GM19438 (cell line): Measurements from ENCODE around the gene RNF7.
"Not testable (repeated sequence)": the region's sequence is repeated elsewhere in the genome, so short reads cannot be mapped to it uniquely, and the experiment has no call there.

ENCODE experiments used
- ATAC-seq: cut with Tn5 transposase; IDR thresholded peaks from one replicate; pipeline ENCODE4 v1.9.1; 2021; ENCODE audit warnings: low read depth; ENCODE audit not compliant: unreplicated experiment

The RNF7 gene

GRCh38 chr3:141738022-141738890 is at the start of gene RNF7:
Gene RNF7 (plus strand): TSS chr3:141738298. CDS start chr3:141738342, 44 bp downstream.
- peak; percentile 85 for ATAC-seq

GRCh38 chr3:141690431-141691072 is 47.5 kb upstream of the RNF7 start:
- no peak for ATAC-seq

DNA sequence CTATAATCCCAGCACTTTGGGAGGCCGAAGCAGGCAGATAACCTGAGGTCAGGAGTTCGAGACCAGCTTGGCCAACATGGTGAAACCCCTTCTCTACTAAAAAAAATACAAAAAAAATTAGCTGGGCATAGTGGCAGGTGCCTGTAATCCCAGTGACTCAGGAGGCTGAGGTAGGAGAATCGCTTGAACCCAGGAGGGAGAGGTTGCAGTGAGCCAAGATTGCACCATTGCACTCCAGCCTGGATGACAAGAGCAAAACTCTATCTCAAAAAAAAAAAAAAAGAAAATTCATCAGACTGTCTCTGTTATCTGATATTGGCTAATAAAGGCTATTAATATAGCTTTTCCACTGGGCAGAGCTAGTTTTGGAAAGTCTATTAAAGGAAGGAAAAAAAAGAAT is 46.6 kb upstream of the RNF7 start:
- ATAC-seq = not testable (repeated sequence)

GRCh38 chr3:141692973-141693372 is 45.1 kb upstream of the RNF7 start:
- not testable (repeated sequence) for ATAC-seq

DNA sequence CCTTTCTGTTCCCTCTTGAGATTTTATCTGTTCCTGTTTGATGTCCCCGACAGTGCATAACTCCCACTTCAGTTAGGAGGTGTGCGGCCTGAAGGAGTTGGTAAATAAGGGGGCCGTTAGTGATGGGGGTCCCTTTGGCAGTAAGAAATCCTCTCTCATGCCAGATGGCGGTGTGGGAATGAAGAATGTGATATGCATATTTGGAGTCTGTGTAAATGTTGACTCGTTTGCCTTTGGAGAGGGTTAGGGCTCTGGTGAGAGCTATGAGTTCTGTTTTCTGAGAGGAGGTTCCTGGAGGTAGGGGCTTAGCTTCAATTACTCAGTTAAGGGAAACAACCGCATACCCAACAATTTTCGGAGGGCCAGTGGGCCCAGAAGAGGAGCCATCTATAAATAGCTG is 38.8 kb upstream of the RNF7 start:
- ATAC-seq = no peak

DNA sequence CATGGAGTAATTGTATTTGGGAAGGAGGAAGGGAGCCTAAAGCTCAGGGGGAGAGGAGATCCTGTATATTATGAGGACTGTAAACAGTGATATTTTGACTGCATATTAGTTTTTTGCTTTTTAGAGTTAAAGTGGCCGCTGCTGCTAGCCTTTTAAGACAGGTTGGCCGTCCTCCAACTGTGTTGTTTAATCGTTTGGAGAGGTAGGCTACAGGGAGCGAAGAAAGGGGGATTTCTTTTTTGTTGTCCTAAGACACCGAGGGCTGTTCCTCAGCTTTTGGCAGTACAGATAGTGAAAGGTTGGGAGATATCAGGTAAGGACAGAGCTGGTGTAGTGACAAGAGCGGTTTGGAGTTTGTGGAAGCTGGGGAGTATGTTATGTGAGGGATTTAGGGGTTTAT is 38.2 kb upstream of the RNF7 start:
- no peak for ATAC-seq

DNA sequence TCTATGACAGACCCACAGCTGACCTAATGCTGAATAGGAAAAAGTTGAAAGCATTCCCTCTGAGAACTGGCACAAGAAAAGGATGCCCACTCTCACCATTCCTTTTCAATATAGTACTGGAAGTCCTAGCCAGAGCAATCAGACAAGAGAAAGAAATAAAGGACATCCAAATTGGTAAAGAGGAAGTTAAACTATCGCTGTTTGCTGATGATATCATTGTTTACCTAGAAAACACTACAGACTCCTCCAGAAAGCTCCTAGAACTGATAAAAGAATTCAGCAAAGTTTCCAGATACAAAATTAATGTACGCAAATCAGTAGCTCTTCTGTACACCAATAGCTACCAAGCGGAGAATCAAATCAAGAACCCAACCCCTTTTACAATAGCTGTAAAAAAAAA is 34.7 kb upstream of the RNF7 start:
- not testable (repeated sequence) for ATAC-seq

DNA sequence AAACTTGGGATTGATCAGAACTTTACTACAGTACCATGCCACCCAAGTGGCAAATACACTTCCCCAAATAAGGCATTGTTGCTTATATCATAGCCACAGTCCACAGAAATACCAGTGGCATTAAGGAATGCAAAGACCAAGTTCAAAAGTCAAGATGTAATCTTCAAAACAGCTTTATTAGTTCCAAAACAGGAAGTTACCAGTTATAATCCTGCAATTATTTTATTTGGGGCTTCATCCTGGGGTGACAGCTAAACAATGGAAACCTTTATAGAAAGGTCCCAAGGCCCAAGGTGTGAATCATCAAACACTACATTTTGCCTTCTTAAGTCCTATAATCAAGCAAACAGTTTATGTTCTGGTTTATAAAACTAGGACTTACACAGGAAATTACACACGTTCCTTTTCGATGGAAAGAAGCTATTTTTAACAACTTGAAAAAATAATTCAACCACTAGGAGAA is 30.3 kb upstream of the RNF7 start:
- no peak for ATAC-seq

- ATAC-seq = no peak
Measured at GRCh38 chr3:141708367-141708766, 29.7 kb upstream of the RNF7 start.

- no peak for ATAC-seq
Measured at GRCh38 chr3:141709126-141709770, 28.9 kb upstream of the RNF7 start.

- no peak for ATAC-seq
Measured at GRCh38 chr3:141710121-141710520, 28.0 kb upstream of the RNF7 start.

GRCh38 chr3:141710888-141711616 is 27.0 kb upstream of the RNF7 start:
- ATAC-seq = no peak

DNA sequence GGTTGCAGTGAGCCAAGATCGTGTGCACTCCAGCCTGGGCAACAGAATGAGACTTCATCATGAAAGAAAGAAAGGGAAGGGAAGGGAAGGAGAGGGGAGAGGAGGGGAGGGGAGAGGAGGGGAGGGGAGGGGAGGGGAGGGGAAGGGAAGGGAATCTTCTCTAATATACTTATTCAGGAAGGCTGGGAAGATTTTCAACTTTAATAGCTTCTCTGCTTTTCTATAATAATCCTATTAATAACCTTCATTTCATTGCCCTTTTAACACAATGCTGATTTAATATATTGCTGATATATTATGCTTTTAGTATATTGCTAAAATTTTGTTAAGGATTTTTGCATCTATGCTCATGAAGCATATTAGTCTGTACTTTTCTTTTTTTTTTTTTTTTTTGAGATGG is 23.4 kb upstream of the RNF7 start:
- no peak for ATAC-seq

DNA sequence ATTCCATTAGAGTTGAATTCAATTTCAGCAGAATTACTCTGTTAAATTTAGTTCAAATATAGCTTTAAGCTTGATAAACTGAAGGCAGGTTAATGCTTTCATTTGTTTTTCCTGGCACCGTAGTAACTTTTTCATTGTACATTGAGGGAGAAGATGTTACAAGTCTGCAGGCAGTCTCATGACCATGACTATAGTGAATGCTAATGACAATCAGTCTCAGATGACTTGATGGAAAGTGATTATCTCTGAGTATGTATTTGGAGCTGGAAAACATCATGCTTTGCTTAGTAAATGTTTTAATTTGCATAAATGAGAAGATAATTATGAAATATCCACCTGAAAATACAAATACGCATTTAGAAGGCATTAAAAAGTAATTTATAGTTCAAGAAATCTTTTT is 16.0 kb upstream of the RNF7 start:
- no peak for ATAC-seq

DNA sequence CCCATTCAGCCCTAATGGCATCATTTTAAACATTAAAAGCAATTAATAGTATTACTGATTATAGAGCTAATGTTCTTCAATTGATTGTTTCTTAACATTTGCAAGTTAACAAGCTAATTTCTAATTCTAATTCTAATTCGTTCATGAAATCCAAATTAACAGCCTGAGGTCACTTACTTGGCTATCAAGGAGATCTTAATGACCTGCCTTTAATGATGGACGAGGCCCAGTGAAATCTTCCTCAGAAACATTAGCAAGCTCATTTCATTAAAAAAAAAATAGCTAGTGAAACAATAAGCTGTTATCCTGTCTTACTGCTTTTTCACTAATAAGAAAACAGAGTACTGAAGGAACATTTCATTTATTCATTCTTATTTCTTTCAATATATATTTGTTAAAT is 15.4 kb upstream of the RNF7 start:
- no peak for ATAC-seq

DNA sequence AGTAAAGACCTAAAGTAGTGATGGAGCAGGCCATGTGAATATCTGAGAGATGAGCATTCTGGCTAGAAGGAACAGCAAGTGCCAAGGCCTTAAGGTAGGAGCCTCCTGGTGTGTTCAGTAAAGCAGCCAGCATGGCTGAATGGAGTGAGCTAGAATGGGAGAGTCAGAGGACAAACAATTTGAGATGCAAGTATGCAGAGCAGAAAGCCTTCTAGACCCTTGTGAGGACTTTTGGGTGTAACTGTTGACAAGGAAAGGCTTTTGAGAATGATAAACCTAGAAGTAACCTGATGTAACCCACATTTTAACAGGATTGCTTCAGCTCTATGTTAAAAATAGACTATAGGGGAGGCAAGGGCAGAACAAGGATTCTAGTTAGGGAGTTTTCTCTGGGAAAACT is 14.8 kb upstream of the RNF7 start:
- no peak for ATAC-seq

- ATAC-seq = no peak
Measured at GRCh38 chr3:141724186-141724585, 13.9 kb upstream of the RNF7 start.

DNA sequence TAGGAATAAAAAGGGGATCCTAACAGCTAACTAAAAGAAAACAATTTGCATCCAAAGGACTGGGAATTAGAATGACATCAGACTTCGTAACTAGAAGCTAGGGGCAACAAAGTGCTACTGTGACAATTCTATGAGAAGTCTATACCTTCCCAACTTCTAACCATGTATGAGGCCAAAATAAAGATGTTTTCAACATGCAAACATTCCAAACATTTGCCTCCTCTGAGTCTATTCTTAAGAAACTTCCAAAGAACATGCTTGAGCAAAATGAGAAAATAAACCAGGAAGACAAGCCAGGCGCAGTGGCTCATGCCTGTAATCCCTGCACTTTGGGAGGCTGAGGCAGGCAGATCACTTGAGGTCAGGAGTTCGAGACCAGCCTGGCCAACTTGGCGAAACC is 13.1 kb upstream of the RNF7 start:
- no peak for ATAC-seq

- ATAC-seq = no peak
Measured at GRCh38 chr3:141726483-141726882, 11.6 kb upstream of the RNF7 start.

GRCh38 chr3:141728355-141728892 is 9.7 kb upstream of the RNF7 start:
- ATAC-seq = no peak

DNA sequence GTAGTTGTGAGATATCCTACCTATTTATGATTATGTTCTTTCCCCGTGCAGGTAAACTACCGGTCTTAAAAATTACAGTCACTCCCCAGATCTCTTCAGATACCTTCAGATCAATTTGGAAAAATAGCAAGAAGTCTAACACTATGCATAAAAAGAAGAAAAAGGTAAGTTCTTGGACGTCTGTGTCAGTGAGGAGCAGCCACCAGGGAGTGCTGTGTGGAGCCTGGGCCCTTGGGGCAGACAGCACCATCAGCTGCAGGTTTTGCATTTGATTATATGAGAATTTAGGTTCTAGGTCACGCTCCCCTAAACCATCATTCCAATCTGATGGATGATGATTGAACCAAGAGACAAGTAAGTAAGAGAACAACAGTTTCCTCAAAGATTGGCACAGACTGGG is 8.9 kb upstream of the RNF7 start:
- no peak for ATAC-seq
